Ecto neural progenitor cell (in vitro differentiated cells): Measurements from ENCODE around the gene MSH5.
"Not testable (repeated sequence)": the region's sequence is repeated elsewhere in the genome, so short reads cannot be mapped to it uniquely, and the experiment has no call there.

Experiments used
- DNase-seq: peaks from one replicate; pipeline ENCODE4 v3.0.0-alpha.2; 2018; ENCODE audit warnings: low spot score

Gene MSH5

DNA sequence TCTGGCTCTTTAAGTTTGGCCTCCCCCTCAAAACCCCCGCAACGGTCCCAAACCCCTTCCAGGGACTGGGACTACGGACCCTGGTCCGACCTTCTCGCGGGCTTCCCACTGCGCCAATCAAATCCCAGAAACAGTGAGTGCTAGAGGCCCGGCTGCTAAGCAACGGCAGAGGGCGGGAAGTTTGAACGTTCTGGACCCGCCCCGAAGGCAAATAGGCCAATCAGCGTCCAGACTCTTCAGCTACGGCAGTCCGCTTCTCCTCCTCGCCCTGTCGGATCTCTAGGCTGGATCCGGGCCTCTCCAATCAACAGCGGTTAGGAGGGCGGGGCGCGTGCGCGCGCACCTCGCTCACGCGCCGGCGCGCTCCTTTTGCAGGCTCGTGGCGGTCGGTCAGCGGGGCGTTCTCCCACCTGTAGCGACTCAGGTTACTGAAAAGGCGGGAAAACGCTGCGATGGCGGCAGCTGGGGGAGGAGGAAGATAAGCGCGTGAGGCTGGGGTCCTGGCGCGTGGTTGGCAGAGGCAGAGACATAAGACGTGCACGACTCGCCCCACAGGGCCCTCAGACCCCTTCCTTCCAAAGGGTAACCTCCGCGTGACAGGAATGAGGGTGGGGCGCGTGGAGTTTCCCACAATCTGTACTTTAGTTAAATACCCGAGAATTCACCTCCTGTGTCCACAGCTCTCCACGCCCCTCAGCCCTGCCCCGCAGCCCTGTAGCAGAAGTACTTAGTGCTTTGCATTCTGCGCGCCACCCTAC, at the start of gene MSH5:
TSS of gene MSH5 (plus strand) at position 367 of the 758 bp plus-strand sequence. CDS start 462 bp downstream, outside the sequence.
- peak; percentile 98 for DNase-seq

DNA sequence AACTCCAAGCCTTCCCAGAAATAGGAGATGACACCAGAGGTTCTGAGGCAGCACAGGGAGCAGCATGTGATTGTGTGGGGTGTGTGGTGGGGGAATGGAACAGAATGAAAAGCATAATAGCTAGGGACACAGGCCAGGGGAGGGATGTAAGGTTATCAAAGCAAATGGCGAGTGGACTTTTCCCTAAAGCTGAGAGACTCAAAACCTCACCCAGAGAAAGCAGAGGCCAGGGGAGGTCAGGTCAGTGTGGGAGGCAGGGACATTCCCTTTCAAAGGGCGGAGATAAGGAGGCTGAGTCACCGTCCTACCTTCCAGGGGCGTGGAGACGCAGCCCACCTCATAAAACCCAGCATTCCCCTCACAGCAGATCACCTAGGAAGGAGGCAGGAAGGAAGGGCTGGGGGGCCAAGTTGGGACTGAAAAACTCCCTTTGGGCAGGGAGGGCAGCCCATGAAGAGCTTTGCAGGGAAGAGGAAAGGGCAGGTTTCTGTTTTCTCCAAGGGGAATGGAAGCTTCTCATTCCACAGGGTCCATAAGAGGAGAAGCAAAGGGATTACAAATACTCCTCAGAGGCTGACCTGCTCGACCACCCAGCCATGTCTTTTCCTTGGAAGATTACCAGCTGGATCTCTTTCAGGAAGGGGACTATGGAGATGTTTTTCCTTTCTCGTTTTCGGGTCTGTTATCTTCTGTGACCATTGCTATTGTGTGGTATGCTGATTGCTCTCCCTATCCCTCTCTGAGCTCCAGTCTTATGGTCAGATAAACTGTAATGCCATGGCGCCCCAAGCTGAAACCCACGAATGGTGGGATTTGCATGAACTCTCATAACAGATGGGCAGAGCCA, 49.4 kb upstream of the MSH5 start:
- DNase-seq, result no peak

DNA sequence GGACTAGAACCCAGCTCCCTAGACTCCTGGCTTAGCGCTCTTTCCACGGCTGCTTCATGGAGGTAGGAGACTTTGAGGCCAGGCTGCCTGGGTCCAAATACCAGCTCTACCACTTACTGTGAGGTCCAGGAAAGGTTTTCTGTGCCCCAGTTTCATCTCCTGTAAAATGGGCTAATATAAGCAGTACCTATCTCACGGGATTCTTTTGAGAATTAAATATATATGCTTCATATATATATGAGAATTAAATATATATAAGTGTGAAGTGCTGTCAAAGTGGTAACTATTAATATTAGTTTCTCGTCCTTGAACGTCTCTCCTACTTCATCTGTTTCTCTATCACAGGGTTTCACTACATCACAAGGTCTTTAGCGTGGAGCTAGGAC, 48.7 kb upstream of the MSH5 start:
- no peak for DNase-seq

GRCh38 chr6:31691564-31692108, 48.2 kb upstream of the MSH5 start:
- DNase-seq, result no peak

- DNase-seq, result no peak
Observed at GRCh38 chr6:31692353-31692752, 47.5 kb upstream of the MSH5 start.

- DNase-seq, result no peak
Observed at GRCh38 chr6:31692886-31693285, 46.9 kb upstream of the MSH5 start.

GRCh38 chr6:31693535-31693934, 46.3 kb upstream of the MSH5 start:
- DNase-seq, result no peak

GRCh38 chr6:31697555-31697954, 42.2 kb upstream of the MSH5 start:
- no peak for DNase-seq

GRCh38 chr6:31700740-31701401, 38.9 kb upstream of the MSH5 start:
- no peak for DNase-seq

DNA sequence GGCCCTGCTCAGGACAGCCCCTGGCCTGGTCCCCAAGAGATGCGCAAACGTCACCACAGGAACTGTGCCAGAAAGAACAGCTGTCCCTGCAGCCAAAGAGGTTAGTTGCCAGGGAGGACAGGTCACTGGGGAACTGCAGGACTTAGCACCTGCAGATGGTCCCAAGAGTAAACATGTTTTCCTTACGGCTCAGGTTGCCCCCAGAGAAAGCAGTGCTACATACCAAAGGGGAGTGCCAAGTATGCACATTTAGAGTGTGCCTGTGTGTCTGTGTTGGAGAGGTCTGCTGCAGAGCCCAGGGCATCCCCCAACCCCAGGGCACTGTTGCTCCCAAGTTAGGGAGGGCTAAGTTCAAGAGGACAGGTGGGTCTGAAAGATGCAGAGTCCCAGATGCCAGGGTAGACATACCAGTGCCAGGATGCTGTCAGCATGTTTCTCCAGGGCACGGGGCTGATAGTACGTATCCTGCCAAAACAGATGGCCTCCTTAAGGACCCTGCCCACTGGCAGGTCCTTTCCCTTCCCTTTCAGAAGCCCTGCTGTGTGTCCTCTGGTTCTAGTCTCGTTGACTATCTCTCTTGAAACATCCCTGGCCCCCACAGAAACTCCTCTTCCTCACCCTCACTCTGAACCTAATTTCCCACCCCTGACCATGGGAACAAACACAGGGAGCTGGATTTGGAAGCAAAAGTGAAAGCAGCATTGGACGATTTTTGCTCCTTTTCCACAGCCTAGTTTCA, 38.0 kb upstream of the MSH5 start:
- no peak for DNase-seq

GRCh38 chr6:31702405-31702818, 37.4 kb upstream of the MSH5 start:
- DNase-seq, result no peak

- DNase-seq, result peak; percentile 97
Observed at GRCh38 chr6:31702819-31703716, 36.7 kb upstream of the MSH5 start, which contains the start of gene ABHD16A. TSS of gene ABHD16A (minus strand) at chr6:31703324. CDS start at chr6:31703281, 43 bp downstream.

DNA sequence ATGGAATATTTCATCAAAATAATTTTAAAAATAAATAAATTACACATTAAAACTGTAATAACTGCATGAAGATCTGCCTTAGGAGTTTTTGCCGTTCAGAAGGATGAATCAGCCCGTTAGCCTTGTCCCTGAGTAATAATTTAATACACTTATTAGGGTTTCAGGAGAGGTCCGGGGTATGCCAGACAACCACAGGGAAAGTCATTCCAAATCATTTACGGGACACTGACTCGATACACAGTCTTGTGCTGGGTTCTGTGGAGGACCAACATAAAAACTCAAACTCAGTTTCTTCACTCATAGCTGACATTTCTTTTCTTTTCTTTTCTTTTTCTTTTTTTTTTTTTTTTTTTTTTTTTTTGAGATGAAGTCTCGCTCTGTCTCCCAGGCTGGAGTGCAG, 33.9 kb upstream of the MSH5 start:
- no peak for DNase-seq

DNA sequence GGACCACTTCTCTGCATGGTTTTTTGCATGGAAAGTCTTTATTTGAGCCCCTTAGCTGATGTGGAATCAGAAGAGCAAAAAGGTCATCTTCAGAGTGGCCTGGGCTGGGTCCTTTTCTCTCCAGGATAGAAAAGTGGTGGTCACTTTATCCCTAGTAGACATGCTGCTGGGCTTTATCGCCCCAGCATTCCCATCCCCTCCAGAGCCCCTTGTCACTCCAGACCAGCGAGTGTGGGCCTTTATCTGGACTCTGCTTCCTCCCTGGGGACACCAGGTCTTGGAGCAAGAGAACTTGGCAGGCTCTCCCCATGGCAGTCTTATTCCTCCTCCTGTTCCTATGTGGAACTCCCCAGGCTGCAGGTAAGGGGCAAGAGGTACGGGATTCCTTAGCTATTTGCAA, 33.2 kb upstream of the MSH5 start, which contains the start of gene LY6G6F:
TSS of gene LY6G6F (plus strand) at position 268 of the 400 bp plus-strand sequence. CDS start at position 309, 41 bp downstream.
- DNase-seq, result no peak

GRCh38 chr6:31707701-31708100, 32.1 kb upstream of the MSH5 start:
- DNase-seq, result no peak

GRCh38 chr6:31708224-31708623, 31.6 kb upstream of the MSH5 start:
- DNase-seq, result no peak

DNA sequence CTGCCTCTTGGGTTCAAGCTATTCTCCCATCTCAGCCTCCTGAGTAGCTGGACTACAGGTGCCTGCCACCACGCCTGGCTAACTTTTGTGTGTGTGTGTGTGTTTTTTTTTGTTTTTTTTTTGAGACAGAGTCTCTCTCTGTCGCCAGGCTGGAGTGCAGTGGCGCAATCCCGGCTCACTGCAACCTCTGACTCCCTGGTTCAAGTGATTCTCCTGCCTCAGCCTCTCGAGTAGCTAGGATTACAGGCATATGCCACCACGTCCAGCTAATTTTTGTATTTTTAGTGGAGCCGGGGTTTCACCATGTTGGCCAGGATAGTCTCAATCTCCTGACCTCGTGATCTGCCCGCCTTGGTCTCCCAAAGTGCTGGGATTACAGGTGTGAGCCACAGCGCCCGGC, 30.6 kb upstream of the MSH5 start:
- DNase-seq, result not testable (repeated sequence)

DNA sequence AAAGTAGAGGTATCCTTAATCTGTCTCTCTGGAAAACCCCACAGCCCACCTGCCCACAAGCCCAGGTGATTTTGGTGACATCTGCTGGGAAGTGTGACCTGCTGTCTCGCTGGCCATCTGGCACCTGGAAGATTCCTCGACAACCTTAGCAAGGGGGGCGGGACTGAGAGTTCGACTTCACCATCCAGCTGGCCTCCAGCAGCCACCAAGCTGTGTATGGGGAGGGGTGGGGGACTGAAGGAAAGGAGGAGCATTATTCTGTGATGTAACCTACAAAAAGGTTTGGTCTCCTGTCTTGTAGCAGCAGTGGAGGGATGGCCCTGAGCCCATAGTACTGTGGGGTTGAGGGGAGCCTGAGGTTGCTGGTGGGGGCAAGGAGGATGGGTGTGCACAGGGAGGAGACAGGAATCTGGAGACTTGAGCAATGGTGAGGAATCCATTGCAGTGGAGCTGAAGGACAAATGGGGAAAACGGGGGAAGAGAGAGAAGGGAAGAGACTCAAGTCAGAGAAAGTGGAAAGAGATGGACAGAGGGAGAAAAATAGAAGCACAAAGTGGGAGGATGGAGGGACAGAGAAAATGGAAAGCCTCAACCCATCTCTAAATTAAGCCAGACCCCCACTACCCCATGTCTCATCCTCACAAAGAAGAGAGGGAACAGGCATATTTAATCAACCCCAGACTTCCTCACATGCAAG, 29.1 kb upstream of the MSH5 start:
- no peak for DNase-seq

DNA sequence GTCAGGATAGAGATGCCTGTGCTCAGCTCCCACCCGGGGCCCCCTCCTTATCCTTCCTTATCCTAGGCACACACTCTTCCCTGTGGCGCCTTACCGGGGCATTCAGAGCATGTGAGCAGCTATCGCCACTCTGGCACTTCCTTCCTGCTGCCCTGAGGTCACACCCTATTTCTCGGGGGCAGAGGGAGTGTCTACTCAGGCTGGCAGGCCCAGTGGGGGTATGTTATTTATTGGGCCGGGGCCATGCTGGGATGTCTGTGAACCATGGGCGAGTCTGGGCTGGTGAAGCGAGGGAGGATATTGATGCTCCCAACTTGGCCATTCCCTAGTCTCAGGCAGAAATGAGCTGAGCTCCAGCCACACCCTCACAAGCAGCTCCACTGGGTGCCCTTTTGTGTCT, 28.6 kb upstream of the MSH5 start:
- no peak for DNase-seq

- DNase-seq, result no peak
Observed at GRCh38 chr6:31712296-31712695, 27.5 kb upstream of the MSH5 start.
